Ovary (tissue), 1 donor: ENCODE measurements around the gene CHRD.

ENCODE experiments used
- EP300 ChIP-seq: sonication (generic); formaldehyde crosslinking; IDR thresholded peaks from one replicate; pipeline ENCODE4 v1.6.1; 2017; ENCODE audit warnings: antibody characterized with exemption
- POLR2A ChIP-seq: fragments of 450-650 bp; IDR thresholded peaks from one replicate; pipeline ENCODE4 v1.6.1; 2017; ENCODE audit warnings: antibody characterized with exemption, mild to moderate bottlenecking, moderate library complexity

- TF ChIP-seq POLR2A = no peak
- TF ChIP-seq EP300 = no peak
These were observed 4.5 kb downstream of the CHRD start for GRCh38 chr3:184384342-184384741.
